GM18868 (cell line): ENCODE data around the gene TNFRSF4.
A peak's percentile ranks its signal among the peaks of the same experiment; 100 is the strongest.

ENCODE experiments used
- ATAC-seq: cut with Tn5 transposase; IDR thresholded peaks from one replicate; pipeline ENCODE4 v1.9.1; 2021; ENCODE audit warnings: mild to moderate bottlenecking, moderate library complexity; ENCODE audit not compliant: unreplicated experiment

Gene TNFRSF4

GRCh38 chr1:1234180-1234808 is 20.3 kb upstream of the TNFRSF4 start:
- no peak for ATAC-seq

GRCh38 chr1:1233567-1233892 is 19.6 kb upstream of the TNFRSF4 start:
- no peak for ATAC-seq

GRCh38 chr1:1232796-1233566 is 19.0 kb upstream of the TNFRSF4 start:
- no peak for ATAC-seq

GRCh38 chr1:1232208-1232795 is 18.3 kb upstream of the TNFRSF4 start, which contains the start of gene B3GALT6:
B3GALT6 (plus strand) TSS chr1:1232237; CDS start chr1:1232279, 42 bp downstream.
- no peak for ATAC-seq

- peak; percentile 92 for ATAC-seq
These were observed 17.7 kb upstream of the TNFRSF4 start, which contains the start of gene SDF4 for GRCh38 chr1:1231400-1232207. SDF4 (minus strand) TSS chr1:1232001; CDS start chr1:1228772, 3,229 bp downstream.

GRCh38 chr1:1230656-1231399 is 16.9 kb upstream of the TNFRSF4 start:
- ATAC-seq = no peak

- no peak for ATAC-seq
These were observed 15.8 kb upstream of the TNFRSF4 start for GRCh38 chr1:1229770-1230169.

- ATAC-seq = no peak
These were observed 14.8 kb upstream of the TNFRSF4 start for GRCh38 chr1:1228596-1229321.

- ATAC-seq = no peak
These were observed 14.2 kb upstream of the TNFRSF4 start for GRCh38 chr1:1228187-1228586.

- ATAC-seq = no peak
These were observed 13.4 kb upstream of the TNFRSF4 start for GRCh38 chr1:1227386-1227785.

- ATAC-seq = no peak
These were observed 12.8 kb upstream of the TNFRSF4 start for GRCh38 chr1:1226566-1227362.

- no peak for ATAC-seq
These were observed 12.0 kb upstream of the TNFRSF4 start for GRCh38 chr1:1225913-1226312.

- ATAC-seq = no peak
These were observed 11.4 kb upstream of the TNFRSF4 start for GRCh38 chr1:1225238-1225845.

GRCh38 chr1:1223891-1224290 is 9.9 kb upstream of the TNFRSF4 start:
- no peak for ATAC-seq

- no peak for ATAC-seq
These were observed 9.4 kb upstream of the TNFRSF4 start for GRCh38 chr1:1223321-1223720.

GRCh38 chr1:1222575-1223225 is 8.7 kb upstream of the TNFRSF4 start:
- no peak for ATAC-seq

- ATAC-seq = no peak
These were observed 8.1 kb upstream of the TNFRSF4 start for GRCh38 chr1:1221887-1222574.

- ATAC-seq = no peak
These were observed 6.2 kb upstream of the TNFRSF4 start for GRCh38 chr1:1220197-1220596.
